Mononuclear cell (primary cell): ENCODE data around the gene CHMP2B. TPM values are rescaled to one million over a fixed set of nuclear protein-coding genes. Genes with fewer than 3 reads are reported as not detected.
A peak's percentile ranks its signal among the peaks of the same experiment; 100 is the strongest.

Experiments used
- H3K27me3 ChIP-seq: 2 replicates; pipeline ENCODE4 v1.6.0; 2011; ENCODE audit warnings: low read length, control low read depth; ENCODE audit not compliant: insufficient read depth
- H3K4me1 ChIP-seq: 2 replicates; pipeline ENCODE4 v1.5.1; 2011; ENCODE audit warnings: mild to moderate bottlenecking, low read length, control low read depth; ENCODE audit not compliant: insufficient read depth
- H3K4me3 ChIP-seq: 2 replicates; pipeline ENCODE4 v1.5.1; 2011; ENCODE audit warnings: mild to moderate bottlenecking, low read length, moderate library complexity
- H3K9me3 ChIP-seq: 2 replicates; pipeline ENCODE4 v1.5.1; 2011; ENCODE audit warnings: low read depth, mild to moderate bottlenecking, control low read depth, low read length
- total RNA-seq: library from RNA; depleted of rRNA; stranded (reverse); fragments of >200 nt; gene quantifications from one replicate; pipeline ENCODE4 v1.2.3, GENCODE V29; 2012

The CHMP2B gene, protein sequence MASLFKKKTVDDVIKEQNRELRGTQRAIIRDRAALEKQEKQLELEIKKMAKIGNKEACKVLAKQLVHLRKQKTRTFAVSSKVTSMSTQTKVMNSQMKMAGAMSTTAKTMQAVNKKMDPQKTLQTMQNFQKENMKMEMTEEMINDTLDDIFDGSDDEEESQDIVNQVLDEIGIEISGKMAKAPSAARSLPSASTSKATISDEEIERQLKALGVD
- 56.9 TPM for total RNA-seq

DNA sequence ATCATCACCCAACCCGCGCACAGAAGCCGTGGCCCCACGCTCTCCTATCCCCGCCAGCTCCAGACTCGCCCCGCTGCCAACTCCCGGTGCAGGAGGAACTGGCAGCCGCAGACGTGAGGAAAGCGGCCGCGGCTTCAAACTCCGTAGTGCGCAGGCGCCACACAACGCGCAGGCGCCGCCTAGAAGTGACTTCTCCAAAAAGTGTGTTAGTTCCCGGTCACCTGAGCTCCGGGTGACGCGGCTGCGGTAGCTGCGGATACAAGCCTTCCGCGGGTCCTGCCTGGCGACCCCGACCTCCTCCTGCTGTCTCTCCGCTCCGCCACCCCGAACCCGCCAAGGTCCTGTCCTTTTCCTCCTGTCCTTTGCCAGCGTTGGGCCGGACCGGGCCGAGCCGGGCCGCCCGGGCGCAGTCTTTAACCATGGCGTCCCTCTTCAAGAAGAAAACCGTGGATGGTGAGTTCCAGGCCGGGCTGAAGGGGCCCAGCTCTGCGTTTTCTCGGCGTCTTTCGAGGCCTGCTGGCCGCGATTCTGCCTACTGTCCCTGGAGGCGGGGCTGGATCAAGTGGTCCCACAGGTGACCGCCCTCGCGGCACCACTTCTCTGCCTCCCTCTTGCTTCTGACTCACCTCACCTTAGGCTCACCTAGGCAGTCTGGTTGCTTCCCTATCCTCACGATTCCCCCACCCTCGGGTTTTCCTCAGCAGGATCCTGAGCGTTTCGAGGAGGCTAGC, at the start of gene CHMP2B:
Gene CHMP2B (plus strand): TSS at position 206 of the 731 bp plus-strand sequence. CDS start 214 bp downstream, at position 420.
- H3K4me3 ChIP-seq, result peak within 1 kb of the TSS; percentile 71
- H3K27me3 ChIP-seq, result peaks cover 7% of the 10 kb centered on the region

DNA sequence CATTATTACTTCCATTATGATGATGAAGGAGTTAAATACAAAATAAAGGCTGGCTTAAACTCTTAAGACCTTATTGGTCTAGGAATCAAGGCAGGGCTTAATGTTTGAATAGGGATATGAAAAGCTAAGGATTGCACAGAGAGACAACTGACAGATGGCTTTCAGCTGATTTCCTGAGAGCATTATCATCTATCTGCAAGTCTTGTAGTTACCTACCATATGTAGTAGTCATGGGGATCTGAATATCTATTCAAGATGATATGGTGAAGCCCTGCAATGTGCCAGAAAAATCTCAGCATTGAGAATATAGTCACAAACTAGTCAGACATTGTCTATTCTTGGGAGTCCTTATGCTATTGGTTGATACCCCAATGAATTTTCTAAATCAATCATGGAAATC, 47.5 kb upstream of the CHMP2B start:
- Histone ChIP-seq H3K27me3 (no peaks in the 10 kb centered on the region), H3K9me3 (no peaks in the 10 kb centered on the region), H3K4me3 (no peak overlapping the region), H3K4me1 (no peaks in the 10 kb centered on the region)

More for the DNA sequence above, at the start of gene CHMP2B:
- Histone ChIP-seq H3K9me3 (no peaks in the 10 kb centered on the region), H3K4me1 (peaks cover 10% of the 10 kb centered on the region)

DNA sequence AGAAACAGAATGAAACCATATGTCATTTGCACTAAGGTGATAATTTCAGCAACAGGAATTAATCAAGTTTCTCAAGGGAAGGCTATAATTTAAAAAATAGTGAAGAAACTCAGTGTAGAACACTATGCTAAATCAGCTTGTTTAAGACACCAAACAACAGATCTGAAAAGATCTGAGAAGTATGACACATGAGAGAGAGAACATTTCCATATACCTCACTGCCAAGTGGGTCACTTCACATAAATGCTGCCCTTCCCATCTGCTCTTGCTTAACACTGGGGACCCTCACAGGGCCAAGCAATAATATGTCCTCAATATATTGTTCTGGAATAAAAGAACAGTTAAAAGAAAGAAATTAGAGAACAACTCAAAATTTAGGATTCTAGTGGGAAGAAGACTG, 45.6 kb upstream of the CHMP2B start:
- no peaks in the 10 kb centered on the region for H3K4me1 ChIP-seq
- no peak overlapping the region for H3K4me3 ChIP-seq
- no peaks in the 10 kb centered on the region for H3K27me3 ChIP-seq
- no peaks in the 10 kb centered on the region for H3K9me3 ChIP-seq

DNA sequence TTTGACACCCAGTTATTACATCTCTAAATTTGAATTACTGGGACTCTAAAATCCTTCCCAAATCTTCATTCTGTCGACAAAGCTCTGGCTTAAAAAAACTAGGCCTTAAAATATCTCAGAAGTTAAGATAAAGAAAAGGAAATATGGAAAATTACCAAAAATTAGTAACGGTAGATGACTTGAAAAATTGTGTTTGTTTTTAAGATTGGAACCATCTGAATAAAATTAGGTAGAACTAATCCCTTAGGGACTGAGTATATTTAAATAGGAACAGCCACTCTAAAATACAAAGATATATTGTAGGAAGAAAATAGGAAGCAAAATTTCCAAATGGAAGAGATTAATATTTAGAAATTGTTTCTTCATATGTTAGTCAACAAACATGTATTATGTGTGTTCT, 45.1 kb upstream of the CHMP2B start:
- no peak overlapping the region for H3K4me3 ChIP-seq
- no peaks in the 10 kb centered on the region for H3K27me3 ChIP-seq
- no peaks in the 10 kb centered on the region for H3K9me3 ChIP-seq
- H3K4me1 ChIP-seq, result no peaks in the 10 kb centered on the region

DNA sequence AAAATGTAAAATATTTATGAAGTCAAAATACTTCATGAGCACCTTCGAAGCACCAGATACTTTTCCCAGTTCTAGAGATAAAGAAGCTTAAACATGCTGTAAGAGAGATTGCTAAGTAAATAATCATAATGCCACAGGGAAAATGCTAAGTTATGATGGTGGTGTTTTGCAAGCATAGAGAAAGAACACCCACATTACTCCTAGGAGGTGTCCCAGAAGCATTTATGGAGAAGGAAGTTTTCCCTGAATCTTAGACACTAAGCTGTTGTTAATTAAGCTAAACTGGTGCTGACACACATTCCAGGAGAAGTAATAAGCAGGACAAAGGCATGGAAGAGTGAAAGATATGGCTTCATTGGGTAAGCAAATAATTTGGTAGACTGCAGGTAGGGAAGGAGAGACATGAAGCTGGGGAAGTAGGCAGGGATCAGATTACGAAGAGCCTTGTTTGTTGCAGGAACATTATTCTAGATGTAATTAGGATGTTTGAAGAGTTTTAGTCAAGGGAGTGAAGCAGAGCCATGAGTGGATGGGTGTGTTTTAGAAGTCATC, 40.4 kb upstream of the CHMP2B start:
- Histone ChIP-seq H3K9me3 (no peaks in the 10 kb centered on the region), H3K4me1 (no peaks in the 10 kb centered on the region), H3K4me3 (no peak overlapping the region), H3K27me3 (no peaks in the 10 kb centered on the region)

DNA sequence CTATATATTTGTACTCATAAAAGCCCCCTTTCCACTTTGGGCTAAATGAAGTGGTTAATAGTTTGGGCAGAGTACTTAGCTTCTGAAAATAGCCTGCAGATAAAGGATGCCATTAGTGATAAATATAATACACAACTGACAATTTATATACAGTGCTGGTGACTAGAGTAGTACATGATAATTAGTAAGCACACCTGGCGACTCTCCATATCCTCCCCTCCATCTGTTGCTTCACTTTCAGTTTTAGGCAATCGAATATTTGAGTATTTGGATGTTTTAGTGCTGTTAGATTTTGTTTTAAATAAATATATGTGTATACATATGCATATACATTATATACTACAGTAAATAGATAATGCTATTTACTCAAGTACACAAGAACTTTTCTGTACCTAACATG, 35.9 kb upstream of the CHMP2B start:
- Histone ChIP-seq H3K9me3 (no peaks in the 10 kb centered on the region), H3K4me3 (no peak overlapping the region), H3K27me3 (no peaks in the 10 kb centered on the region), H3K4me1 (no peaks in the 10 kb centered on the region)

DNA sequence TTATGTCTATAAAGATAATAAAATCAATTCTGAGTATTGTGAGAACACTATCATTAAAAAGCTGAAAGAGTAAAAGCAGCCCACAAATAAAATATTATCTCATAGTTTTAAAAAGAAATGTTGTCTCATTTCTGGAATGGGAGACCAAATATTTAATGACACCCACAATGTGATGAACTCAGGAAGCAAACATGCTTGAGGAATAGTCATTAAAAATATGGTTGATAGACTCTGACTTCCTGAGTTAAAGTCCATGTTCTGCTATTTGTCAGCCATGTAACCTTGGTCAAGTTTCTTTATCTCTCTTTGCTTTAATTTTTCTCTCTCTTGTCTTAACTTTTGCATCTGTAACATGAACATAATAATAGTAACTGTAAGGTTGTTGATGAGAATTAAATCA, 35.5 kb upstream of the CHMP2B start:
- H3K4me3 ChIP-seq, result no peak overlapping the region
- no peaks in the 10 kb centered on the region for H3K27me3 ChIP-seq
- no peaks in the 10 kb centered on the region for H3K9me3 ChIP-seq
- H3K4me1 ChIP-seq, result no peaks in the 10 kb centered on the region

DNA sequence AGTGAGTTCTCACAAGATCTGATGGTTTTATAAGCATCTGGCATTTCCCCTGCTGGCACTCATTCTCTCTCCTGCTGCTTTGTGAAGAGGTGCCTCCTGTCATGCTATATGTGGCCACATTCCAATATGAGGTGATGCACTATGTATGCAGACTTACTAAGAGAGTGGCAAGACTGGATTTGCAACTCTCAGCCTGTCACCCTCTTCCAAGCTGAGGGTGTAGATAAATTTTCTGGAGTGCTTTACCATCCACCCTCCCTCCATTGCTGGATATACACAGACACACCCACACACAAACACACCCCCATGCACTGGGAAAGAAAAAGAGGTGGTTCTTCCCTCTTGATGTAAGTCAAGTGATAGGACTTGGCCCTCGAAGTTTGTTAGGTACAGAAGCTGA, 30.2 kb upstream of the CHMP2B start:
- no peak overlapping the region for H3K4me3 ChIP-seq
- H3K9me3 ChIP-seq, result no peaks in the 10 kb centered on the region
- H3K4me1 ChIP-seq, result no peaks in the 10 kb centered on the region
- no peaks in the 10 kb centered on the region for H3K27me3 ChIP-seq

DNA sequence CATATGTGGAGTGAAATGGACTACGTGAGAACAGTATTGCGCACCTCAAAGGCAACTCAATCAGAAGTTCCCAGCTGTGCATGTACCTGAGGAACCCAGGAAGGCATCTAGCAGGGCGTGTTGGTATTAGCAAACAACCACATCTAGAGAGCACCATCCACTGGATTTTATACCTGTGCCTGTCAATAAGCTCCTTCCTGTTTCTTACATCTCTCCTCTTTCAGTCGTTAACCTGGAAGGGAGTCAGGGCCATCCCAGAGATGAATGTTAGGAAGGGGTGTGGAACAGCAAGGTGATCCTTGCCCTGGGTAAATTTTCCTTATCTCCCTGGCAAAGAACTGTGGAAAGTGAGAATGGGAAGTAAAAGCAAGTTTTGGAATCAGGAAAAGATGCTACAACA, 29.6 kb upstream of the CHMP2B start:
- no peak overlapping the region for H3K4me3 ChIP-seq
- H3K4me1 ChIP-seq, result no peaks in the 10 kb centered on the region
- H3K9me3 ChIP-seq, result no peaks in the 10 kb centered on the region
- no peaks in the 10 kb centered on the region for H3K27me3 ChIP-seq

DNA sequence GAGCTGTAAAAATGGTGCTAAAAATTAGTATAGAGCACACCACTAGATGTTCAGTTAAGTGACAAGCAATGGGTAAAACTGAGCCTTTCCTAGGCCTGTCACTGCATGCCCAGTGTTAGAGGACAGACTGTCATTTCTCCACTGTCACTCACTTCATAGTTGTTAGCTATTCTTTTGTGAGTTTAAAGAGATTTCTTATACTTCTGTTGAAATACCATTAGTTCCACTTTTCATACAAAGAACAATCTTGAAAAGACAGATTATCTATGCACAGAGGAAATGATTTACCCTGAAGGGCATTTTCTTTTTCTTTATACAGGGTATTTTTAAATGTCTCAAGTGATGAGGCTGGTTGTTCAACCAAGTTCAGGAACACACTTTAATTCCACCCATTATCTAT, 28.3 kb upstream of the CHMP2B start:
- no peaks in the 10 kb centered on the region for H3K4me1 ChIP-seq
- H3K27me3 ChIP-seq, result no peaks in the 10 kb centered on the region
- H3K4me3 ChIP-seq, result no peak overlapping the region
- H3K9me3 ChIP-seq, result no peaks in the 10 kb centered on the region

DNA sequence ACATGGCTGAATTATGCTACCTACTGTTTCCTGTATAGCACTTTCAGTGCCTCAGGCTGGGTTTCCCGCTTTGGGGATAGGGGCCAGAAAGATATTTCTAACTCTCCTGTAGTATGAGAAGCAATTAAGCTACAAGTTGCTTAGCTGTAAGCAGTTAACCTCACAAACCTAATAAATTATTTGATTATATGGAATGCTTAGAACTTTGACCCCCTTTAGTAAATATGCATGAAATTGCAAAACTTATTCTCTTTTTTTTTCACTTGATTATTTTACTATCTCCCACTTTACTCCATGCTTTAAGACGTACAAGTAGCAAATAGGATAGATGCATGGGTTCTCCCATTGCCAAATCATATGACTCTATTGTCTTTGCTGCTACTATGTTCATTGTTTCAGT, 27.5 kb upstream of the CHMP2B start:
- Histone ChIP-seq H3K27me3 (no peaks in the 10 kb centered on the region), H3K4me1 (no peaks in the 10 kb centered on the region), H3K4me3 (no peak overlapping the region), H3K9me3 (no peaks in the 10 kb centered on the region)

DNA sequence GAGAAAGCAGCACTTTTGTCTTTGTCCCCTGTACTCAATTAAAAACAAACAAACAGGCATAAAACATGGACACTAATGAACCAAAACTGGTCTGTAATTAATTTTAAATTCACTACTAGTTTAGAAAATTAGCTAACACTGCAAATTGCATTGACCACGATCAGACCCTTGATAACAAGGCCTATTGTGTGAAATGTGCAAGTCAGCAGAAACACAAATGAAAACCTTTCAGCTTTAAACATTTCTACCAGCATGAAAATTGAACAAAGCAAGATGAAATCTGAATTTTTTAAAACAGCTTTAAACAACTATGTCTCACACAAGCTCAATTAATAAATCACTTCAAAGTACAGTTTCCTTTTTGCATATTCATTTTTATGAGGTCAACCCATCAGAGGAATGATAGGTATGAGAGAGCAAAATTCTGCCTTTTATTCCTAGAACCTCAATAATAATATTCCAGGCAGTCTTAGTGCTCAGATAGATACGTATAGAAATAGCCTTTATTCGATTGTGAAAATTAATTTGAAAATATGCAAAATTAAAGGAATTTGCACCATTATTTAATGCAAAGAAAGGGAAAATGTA, 27.0 kb upstream of the CHMP2B start:
- H3K9me3 ChIP-seq, result no peaks in the 10 kb centered on the region
- no peak overlapping the region for H3K4me3 ChIP-seq
- H3K27me3 ChIP-seq, result no peaks in the 10 kb centered on the region
- H3K4me1 ChIP-seq, result no peaks in the 10 kb centered on the region

DNA sequence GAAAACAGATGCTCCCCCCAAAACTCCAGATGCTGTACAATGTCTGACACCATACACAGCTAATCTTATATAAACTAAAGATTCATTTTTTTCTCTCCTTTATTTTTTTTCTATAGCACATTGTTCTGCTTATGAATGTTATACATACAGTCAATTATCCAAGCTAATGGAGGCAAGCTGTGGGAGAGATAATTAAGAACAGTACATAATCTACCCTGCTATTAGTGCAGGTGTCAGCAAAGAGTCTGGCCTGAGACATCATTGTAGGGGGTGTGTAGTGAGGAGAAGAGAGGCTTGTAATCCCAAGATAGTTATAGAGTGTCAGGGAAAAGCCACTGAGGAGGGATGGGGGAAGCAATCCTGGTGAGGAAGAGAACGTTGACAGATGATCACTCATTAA, 25.4 kb upstream of the CHMP2B start:
- no peaks in the 10 kb centered on the region for H3K9me3 ChIP-seq

DNA sequence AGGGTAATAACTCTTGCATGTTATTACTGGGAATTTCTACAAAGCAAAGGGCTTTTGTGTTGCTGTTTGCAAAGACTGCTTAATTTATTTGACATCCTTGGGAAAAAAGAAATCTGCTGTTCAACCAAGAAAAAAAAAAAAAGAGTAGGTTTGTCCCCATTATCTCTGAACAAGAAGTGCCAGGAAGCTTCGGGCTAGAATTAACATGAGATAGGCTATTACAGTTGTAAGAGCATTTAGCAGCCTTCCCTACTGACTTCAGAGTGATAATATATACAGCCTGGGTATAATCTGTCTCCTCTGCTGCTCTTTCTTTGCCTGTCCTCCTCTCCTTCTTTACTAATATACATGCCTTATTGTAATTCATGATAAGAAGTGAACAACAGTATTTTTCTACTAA, 23.3 kb upstream of the CHMP2B start:
- Histone ChIP-seq H3K9me3 (no peaks in the 10 kb centered on the region), H3K4me1 (no peaks in the 10 kb centered on the region), H3K27me3 (no peaks in the 10 kb centered on the region), H3K4me3 (no peak overlapping the region)

More for the DNA sequence above, 25.4 kb upstream of the CHMP2B start:
- H3K4me1 ChIP-seq, result no peaks in the 10 kb centered on the region
- H3K27me3 ChIP-seq, result no peaks in the 10 kb centered on the region
- no peak overlapping the region for H3K4me3 ChIP-seq

DNA sequence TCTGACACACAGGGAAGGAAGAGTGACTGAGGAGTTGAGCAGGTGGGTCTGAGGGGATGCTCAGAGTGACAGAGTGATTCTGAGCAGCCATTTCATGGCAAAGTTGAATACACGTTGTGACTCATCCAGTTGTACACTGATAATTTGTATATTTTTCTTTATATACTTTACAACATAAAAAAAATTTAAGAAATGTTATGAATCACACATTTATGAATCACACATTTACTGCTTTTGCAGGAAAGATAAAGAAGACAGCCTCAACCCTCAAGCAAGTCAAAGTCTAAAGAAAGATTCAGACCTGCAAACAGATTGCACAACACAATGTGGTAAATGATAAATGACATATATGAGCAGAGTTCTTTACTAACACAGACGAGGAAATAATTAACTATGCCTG, 21.0 kb upstream of the CHMP2B start:
- no peak overlapping the region for H3K4me3 ChIP-seq
- no peaks in the 10 kb centered on the region for H3K4me1 ChIP-seq
- H3K27me3 ChIP-seq, result peaks cover 1% of the 10 kb centered on the region
- no peaks in the 10 kb centered on the region for H3K9me3 ChIP-seq
